Measurements from ENCODE around the gene SP140L.
"Not testable (repeated sequence)": the region's sequence is repeated elsewhere in the genome, so short reads cannot be mapped to it uniquely, and the experiment has no call there.

The SP140L gene

DNA sequence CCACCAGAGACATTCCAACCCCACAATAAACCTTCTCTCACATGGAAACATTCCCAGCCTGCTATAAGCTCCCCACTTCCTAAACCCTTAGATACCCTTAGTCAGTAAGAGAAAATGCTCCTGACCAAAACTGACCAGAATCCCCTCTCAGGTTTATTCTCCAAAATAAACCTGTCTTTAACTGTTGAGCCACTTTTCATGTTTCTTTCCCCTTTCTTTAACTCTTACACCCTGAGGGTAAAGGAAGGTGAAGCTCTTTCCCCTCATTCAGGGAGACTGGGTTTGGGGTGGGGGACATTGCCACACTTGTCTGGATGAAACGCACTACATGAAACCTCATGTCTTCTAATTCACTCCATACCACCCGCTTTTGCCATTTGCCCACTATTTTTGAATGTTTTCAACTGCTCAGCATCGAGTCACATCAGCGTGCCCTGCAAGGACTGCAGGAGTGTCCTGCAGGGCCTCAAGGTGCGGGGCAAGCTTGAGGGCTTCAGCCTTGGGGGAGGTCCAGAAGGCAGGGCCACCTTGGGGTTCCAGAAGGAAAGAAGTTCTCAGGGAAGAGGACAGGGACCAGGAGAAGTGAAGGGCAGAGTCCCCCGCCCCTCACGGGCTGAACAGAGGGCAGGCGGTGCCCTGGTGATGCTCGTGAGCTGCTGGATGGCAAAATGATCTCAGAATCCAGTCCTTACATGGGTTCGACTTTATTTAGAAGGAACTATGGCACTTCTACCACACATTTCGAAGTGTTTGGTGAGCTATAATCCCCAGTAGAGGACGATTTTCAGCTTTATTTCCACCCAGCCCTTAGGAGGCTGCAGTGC, 4.2 kb upstream of the SP140L start:
- DNase-seq (ENCODE audit: low read depth) = no peak
- H3K4me3 ChIP-seq (ENCODE audit: low read depth, low read length) = no peak overlapping the region

DNA sequence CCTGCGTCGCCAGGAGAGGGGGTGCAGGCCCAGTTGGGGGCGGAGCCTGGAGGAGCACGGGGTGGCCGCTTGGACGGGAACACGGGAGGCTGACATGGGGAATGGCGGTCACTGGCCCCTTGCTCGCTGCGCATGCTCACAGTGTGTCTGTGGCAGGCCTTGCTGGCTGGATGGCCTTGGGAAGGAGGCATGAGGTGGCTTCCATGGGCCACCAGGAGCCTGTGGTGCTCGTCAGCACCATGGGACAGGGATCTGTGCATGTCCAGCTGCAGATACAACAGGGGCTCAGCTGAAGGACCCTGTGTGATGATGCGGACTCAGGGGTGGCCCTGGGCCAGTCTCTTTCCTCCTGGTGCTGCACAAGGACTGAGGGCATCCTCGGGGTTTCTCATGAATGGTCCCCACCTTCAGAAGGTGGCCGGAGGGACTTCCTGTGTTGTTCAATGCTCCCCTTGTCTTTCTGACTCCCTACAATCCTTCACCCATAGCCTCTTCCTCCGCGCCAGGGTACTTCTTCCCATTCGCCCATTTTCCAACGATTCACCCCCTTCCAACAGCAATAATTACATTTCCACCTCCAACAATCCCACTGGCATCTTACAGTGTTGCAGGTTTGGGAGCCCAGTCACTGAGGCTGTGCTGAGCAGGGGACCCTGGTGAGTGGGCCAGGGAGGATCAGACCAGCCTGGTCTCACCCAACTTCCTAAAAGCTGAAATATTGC, 3.4 kb upstream of the SP140L start:
- DNase-seq (ENCODE audit: low read depth) = no peak

DNA sequence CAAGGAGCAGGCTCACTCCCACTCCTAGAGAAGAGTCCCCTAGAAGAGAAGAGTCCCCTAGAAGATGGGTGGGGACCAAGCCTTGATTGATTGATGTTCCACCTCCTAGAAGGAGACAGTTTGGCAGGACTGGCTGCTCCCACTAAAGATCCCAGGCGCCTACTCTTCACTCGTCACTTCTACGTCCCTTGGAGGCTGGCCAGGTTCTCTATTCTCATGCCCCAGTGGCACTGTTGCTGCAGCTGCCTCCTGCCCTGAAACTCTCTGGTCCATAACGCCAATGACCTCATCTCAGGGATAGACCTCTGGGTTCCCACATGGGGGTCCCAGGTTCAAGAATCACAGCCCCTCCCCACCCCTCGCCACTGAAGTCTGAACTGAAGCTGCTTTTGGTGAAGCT, 2.5 kb upstream of the SP140L start:
- no peak for DNase-seq (ENCODE audit: low read depth)
- no peak overlapping the region for H3K4me3 ChIP-seq (ENCODE audit: low read depth, low read length)

More for the DNA sequence above, 3.4 kb upstream of the SP140L start:
- H3K4me3 ChIP-seq (ENCODE audit: low read depth, low read length) = no peak overlapping the region

DNA sequence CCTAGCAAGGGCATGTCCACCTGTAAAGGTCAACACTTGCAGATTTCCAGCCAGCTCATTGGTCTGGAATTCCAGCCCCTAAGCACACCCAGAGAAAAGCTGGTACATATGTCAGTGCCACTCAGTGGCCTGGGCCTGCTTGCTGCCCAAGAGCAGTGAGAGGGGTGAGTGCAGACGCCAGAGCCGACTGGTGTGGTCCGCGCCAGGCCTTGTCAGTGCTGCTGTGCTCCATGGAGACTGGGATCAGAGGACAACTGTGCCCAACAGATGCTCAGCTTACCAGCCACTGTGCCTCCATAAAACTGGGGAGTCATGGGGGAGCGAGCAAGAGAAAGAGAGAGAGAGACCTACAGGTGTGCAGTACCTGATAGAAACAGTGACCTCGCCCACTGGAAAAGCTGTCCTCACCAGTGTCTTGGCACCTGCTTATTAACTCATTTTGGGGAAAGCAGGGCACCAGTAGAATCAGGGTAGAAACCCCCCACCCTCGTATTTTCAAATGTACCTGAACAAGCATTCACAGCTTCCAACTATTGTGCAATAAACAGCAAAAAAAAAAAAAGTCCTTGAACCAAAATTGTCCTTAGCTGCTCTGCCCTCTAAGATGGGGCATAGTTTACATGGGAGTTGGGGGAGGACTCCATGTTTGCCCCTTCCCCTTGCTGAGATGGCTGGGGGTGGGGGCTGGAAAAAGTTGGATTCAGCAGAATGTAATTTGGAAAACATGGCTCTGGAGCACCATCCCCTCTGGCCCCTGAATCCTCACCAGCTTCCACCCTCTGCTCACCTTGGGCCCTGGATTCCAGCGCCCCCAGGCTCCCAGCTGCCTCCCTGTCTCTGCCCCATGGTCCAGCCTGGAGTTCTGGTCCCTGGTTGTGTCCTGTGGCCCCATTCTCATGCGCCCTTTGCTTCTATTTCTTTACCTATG, 1.4 kb upstream of the SP140L start:
- DNase-seq (ENCODE audit: low read depth) = no peak
- H3K4me3 ChIP-seq (ENCODE audit: low read depth, low read length) = no peak overlapping the region

DNA sequence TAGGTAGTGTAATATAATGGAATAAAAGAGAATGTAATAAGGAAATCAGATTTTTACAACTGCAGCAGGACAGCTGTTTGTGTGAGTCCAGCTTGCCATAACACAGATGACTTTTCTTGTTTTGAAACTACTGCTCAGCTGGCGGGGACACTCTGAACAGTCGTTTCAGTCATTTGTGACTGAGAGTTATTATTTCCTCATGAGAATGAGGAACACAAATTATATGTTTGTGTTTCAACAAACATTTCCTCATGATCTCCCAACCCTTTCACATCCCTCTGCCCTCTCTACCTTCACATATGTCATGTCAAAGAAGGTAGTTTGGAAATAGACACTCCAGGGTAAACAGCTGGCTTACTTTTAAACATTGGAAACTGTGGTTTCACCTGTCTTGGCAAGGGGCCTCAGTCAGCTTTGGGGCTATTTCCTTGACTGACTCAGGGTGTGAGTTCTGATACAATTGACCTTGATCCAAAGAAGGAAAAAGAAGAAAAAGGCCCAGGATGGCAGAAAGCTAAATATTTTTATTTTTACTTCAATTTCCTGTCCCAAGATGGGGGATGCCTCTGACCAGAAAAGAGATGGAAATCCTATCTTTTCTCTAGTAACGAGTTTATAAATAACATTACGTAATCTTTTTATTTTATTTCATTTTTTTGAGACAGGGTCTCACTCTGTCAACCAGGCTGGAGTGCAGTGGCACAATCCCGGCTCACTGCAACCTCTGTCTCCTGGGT, 593 bp downstream of the SP140L start:
- peak overlapping the region; percentile 53 for H3K4me3 ChIP-seq (ENCODE audit: low read depth, low read length)
- DNase-seq (ENCODE audit: low read depth) = no peak

DNA sequence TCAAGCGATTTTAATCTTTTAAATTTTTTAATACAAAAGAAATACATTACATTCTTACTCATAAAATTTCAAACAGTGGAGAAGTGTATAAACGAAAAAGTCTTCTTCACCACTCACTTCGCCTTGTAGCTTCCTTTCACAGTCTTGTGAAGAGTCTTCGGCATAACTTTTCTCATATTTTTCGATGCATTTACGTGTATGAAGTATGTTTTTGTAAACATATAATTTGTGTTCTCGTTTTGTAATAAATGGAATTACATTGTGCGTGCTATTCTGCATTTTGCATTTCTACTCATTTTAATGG, 1.1 kb downstream of the SP140L start:
- H3K4me3 ChIP-seq (ENCODE audit: low read depth, low read length) = no peak overlapping the region
- no peak for DNase-seq (ENCODE audit: low read depth)

DNA sequence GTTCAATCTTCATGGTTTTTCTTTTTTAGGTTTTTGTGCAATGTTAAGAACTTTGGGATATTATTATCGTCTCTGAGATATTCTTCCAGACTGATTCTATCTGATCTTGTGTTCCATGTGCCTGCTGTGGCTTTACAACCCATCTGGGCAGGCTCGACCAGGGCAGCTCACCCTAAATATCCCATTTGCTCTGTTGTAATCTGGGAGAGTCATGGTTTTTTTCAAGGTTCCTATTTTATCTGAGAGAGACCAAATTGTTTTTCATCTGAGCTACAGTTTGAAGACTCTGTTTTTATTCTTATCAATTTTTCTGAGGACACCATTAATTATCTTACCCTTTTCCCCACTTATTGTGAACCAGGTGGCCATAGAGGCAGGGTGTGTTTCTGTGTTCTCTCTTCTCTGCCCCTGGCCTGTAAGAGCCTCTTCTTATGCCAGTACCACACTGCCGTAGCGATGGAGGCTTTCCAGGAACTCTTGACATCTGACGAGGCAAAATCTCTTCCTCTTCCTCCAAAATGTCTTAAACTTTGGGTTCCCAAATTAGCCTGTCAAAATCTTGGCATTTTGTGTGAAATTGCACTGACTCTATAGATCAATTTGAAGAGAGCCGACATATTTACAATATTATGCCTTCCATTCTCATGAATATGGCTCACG, 3.1 kb downstream of the SP140L start:
- no peak overlapping the region for H3K4me3 ChIP-seq (ENCODE audit: low read depth, low read length)
- no peak for DNase-seq (ENCODE audit: low read depth)

DNA sequence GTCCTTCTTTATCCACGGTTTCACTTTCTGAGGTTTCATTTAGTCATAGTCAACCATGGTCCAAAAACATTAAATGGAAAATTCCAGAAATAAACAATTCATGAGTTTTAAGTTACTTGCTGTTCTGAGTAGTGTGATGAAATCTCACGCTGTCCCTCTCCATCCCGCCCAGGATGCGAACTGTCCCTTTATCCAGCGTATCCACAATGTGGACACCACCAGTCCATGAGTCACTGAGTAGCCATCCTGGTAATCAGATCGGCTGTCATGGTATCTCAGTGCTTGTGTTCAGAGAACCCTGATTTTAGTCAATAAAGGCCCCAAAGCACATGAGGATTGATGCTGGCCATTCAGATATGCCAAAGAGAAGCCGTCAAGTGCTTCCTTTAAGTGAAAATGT, 3.7 kb downstream of the SP140L start:
- H3K4me3 ChIP-seq (ENCODE audit: low read depth, low read length) = no peak overlapping the region
- no peak for DNase-seq (ENCODE audit: low read depth)

DNA sequence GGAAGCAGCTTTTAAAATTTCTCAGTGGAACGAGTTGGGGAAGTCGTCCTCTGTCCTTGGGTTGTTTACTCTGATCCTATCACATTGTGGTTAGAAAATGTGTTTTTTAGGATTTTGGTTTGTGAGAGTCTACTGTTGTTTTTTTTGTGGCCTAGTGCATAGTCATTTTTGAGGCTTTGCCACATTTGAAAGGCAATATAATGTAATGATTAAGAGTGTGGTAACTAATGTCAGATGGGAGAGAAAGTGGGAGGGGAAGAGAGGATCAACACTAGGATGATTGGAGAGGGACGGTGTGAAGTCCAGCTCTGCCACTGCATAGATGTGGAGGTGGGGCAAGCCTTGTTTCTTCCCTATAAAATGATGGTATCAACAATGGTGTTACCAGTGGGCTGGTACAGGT, 8.5 kb downstream of the SP140L start:
- no peak overlapping the region for H3K4me3 ChIP-seq (ENCODE audit: low read depth, low read length)
- no peak for DNase-seq (ENCODE audit: low read depth)

DNA sequence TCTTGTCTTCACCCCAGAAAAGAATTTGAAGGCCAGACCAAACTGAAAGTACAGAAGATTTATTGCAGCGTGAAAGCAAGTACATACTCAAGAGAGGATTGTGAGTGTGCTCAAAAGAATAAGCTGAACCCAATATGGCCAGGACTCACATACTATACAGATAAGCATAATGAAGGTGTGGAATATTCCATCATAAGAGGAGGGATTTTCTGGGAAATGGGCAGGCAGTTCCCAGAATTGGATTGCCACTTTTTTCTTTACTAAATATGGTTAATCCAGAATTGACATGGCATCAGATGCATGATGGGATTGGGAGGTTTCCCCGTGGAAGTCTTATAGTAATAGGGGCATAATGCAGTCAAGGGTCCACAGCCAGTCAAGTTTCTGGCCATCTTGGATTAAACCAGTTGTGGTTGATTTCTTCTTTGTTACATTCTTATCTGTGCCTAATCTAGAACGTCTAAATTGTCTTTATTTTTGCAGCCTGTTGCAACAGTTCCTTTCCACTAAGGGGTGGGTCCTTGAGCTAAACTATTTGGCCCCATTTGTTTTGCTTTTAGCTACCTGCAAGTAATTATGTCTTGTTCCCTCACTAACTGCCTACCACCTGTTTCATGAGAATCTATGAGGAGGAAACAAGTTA, 9.0 kb downstream of the SP140L start:
- no peak for DNase-seq (ENCODE audit: low read depth)
- H3K4me3 ChIP-seq (ENCODE audit: low read depth, low read length) = no peak overlapping the region

DNA sequence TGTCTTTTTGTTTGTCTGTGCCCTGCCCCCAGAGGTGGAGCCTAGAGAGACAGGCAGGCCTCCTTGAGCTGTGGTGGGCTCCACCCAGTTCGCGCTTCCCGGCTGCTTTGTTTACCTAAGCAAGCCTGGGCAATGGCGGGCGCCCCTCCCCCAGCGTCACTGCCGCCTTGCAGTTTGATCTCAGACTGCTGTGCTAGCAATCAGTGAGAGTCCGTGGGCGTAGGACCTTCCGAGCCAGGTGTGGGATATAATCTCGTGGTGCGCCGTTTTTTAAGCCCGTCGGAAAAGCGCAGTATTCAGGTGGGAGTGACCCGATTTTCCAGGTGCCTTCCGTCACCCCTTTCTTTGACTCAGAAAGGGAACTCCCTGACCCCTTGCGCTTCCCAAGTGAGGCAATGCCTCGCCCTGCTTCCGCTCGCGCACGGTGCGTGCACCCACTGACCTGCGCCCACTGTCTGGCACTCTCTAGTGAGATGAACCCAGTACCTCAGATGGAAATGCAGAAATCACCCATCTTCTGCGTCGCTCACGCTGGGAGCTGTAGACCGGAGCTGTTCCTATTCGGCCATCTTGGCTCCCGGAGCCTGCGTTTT, 15.0 kb downstream of the SP140L start:
- DNase-seq (ENCODE audit: low read depth); H3K4me3 ChIP-seq (ENCODE audit: low read depth, low read length): not testable (repeated sequence)

DNA sequence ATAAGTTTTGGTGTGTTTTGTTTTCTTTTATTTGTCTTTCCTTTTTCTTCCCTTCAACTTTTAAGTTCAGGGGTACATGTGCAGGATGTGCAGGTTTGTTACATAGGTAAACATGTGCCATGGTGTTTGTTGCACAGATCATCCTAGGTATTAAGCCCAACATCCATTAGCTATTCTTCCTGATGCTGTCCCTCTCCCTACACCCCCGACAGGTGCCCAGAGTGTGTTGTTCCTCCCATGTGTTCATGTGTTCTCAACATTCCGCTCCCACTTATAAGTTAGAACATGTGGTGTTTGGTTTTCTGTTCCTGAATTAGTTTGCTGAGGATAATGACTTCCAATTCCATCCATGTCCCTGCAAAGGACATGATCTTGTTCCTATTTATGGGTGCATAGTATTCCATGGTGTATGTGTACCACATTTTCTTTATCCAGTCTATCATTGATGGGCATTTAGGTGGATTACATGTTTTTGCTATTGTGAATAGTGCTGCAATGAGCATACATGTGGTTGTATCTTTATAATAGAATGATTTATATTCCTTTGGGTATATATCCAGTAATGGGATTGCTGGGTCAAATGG, 16.1 kb downstream of the SP140L start:
- not testable (repeated sequence) for DNase-seq (ENCODE audit: low read depth)

DNA sequence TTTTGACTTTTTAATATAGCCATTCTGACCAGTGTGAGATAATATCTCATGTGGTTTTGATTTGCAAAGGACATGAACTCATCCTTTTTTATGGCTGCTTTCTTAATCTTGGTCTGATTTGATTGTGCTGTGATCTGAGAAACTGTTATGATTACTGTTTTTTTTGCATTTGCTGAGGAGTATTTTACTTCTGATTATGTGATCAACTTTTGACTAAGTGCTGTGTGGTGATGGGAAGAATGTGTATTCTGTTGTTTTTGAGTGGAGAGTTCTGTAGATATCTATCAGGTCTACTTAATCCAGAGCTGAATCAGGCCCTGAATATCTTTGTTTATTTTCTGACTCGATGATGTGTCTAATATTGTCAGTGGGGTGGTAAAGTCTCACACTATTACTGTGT, 16.8 kb downstream of the SP140L start:
- H3K4me3 ChIP-seq (ENCODE audit: low read depth, low read length) = no peak overlapping the region
- no peak for DNase-seq (ENCODE audit: low read depth)

More for the DNA sequence above, 16.1 kb downstream of the SP140L start:
- H3K4me3 ChIP-seq (ENCODE audit: low read depth, low read length) = not testable (repeated sequence)

DNA sequence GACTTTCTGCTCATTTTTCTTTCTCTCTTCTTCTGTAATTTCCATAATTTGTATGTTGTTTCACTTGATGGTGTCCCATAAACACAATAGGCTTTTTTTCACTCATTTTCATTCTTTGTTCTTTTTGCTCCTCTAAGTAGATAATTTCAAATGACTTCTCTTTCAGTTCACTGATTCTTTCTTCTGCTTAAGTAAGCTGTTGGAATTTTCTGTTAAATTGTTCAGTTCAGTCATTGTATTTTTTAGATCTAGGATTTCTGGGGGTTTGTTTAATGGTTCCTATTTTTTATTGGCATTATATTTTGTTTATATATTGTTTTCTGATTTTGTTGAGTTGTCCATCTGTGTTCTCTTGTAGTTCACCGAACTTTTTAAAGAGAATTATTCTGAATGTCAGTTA, 19.5 kb downstream of the SP140L start:
- no peak for DNase-seq (ENCODE audit: low read depth)
- no peak overlapping the region for H3K4me3 ChIP-seq (ENCODE audit: low read depth, low read length)

DNA sequence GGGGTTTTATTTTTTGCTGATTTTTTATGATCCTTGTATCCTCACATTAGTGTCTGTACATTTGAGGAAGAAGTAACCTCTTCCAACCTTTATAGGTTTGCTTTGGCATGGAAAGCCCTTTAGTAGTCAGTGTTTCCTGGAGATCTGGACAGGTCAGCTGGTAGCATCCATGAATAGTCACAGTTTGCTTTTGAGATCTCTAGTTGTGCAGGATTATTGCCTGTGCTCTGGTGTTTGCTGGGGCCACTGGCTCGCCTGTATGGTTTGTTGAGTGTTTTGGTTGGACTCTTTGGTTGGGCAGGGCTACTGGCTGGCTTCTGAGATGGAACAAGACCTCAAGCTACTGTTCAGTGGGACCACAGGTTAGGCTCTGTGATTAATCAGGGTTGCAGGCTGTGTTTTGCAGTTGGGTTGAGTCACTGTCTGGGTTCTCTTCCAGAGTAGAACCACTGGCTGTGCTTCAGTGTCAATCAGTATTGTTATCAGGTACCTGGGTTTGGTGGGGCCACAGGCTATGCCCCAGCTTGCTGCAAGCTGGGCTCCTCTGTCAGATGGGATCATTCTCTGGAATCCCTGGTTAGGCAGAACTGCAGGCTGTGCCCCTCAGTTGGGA, 20.0 kb downstream of the SP140L start:
- DNase-seq (ENCODE audit: low read depth) = no peak
- H3K4me3 ChIP-seq (ENCODE audit: low read depth, low read length) = no peak overlapping the region

DNA sequence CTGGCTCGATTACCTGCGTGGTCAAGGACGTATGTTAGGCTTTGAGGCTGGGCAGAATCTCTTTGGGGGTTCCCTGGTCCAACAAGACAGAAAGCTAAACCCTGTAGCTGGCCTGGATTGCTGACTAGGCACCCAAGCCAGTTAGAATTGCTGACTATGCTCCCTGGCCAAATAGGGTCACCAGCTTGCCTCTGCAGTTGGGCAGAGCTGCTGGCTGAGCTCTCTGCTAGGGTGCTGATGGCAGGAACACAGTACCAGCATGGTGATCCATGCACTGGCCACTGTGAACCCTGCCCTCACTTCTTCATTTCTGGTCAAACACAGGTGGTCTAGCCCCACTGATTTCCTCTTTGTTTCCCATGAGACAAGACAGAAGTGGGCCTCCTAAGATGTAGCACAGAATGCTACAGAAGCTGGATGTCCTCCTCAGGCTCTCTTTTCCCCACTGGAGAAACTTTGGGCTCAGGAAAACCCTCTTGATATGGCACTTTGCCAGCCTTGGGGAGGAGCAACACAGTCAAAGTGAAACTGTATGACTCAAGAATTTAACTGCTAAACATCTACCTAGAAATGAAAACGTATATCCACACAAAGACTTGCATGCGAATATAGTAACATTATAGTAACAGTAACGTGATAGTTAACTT, 20.8 kb downstream of the SP140L start:
- DNase-seq (ENCODE audit: low read depth) = no peak
- H3K4me3 ChIP-seq (ENCODE audit: low read depth, low read length) = no peak overlapping the region

DNA sequence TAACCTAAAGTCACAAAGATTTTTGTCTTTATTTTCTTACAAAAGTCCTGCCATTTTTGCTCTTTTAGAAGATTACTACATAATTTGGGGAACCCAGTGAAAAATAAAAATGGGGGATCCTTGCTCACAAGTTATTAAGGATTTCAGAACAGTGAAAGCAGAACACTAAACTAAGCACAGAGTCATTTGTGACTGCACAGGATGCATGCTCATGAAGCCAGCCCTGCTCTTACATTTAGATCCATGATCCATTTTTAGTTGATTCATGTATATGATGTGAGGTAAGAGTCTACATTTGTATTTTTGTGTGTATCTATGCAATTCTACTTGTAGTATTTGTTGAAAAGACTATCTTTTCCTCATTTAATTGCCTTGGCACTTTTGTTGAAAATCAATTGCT, 21.8 kb downstream of the SP140L start:
- no peak overlapping the region for H3K4me3 ChIP-seq (ENCODE audit: low read depth, low read length)
- no peak for DNase-seq (ENCODE audit: low read depth)

Measured in skeletal muscle cell (primary cell).